ENCODE measurements around the gene TRABD.

TRABD gene

DNA sequence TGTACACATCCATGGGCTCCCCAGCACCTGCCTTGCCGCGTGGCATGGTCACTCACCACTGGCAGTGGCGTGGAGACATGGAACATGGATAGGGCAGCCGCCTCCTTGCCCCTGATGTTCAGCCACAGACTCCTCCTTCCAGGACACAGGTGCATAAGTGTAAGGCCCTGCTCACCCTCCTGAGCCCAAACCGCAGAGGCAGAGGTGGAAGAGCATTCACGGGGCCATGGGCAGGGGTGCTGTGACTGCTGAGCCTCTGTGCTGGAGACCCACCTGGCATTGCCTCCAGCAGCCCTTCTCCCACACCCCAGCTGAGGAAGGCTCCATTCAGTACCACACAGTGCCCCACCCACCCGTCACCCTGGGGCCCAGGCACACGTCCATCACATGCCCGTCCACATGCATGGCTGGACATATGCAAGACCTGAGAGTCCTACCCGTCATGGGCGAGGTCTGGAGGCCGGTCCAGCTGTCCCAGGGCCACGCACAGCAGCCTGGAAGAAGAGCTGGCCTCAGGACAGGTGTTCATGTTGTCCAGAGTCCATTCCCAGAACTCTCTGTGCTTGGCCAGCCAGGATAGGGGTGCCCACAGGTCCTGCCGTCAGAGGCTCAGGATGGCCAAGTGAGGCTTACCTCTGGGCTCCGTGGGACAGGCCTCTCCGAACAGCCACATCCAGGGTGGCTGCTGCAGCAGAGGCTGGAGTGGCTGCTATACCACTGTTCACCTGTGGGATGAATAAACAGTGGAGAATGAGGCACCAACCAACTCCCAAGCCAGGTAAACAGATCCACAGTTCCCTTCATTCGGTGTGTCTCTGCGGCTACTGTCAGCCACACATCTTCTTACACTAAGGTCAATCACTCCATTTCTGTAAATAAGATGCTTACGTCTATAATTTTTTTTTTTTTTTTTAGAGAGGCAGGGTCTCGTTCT, 60.8 kb downstream of the TRABD start:
- DNase-seq = no peak

GRCh38 chr22:50247748-50248147, 62.0 kb downstream of the TRABD start:
- no peak for DNase-seq

DNA sequence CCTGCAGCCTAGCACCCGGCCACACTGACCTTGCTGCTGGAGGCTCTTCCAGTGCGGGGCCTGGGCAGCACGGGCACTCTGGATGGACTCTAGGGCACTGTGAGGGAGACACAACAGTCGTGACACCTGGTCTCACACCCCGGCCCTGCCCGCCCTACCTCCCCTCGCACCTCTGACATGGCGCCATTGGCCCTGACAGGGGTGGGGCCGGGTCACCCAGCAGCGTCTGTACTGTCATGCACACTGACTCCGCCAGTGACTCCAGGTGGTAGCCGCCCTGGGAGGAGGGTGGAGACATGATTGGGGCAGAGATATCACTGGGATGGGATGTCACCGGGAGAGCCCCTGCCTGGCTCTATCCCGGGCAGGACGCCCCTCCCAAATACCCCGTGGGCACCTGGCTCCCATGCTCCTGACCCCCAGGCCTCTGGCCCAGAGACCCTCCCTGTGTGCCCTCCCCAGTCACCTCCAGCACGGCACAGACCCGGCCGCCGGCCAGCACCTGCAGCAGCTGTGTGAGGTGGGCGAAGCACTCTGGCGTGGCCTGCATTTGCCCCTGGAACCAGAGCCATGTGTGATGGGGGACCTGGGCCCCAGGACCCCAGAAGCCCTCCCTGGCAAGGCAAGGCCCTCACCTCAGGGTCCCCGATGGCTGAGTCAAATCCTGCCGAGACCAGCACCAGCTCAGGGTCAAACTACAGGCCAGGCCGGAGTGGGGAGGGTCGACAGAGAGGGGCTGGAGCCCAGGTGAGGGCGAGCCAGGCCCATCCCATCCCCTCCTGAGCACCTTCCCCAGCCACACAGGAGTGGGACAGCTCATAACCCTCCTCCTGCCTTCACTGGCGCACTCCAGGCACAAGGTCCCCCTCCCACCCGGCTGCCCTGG, 62.7 kb downstream of the TRABD start:
- DNase-seq = no peak
